ENCODE data around the gene SLC4A1AP. TPM values are rescaled to one million over a fixed set of nuclear protein-coding genes. Genes with fewer than 3 reads are reported as not detected.

Gene SLC4A1AP
- total RNA-seq, 1 donor, result 27.9 TPM

DNA sequence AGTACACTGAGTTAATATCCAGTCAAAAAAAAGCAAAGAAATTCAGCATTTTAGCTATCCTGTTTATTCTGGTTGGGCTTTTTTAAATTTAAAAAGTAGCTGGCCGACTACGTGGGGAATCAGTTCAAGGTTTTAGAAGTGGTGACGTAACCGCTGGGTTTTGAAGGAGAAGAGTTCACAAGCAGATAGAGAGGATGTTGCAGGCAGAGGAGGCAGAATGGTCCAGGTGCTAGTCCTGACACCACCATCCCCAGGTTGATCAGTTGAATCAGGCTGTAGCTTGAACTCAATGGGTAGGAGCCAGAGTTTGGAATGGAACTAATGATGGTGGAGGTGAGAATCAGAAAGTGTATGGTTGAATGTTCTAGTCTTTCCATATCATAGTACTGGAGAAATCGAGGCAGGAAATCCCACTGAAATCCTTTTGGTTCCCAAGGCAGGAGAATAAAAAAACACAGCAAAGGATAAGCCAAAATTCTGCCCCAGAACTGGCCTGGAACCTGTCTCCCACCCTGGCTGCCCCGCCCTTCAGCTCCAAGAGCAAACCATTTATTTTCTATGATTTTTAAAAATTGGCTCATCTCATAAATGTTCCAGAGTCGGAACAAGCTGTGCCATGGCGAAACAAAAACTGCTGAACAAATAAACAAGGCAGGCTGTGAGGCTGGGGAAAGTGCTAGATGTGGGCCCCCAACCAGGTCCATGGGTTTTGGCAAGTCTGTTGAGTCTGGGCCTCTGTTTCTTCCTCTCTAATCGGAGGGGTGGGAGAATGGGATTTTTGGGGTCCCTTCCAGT lies 44.0 kb downstream of the SLC4A1AP start:
- TF ChIP-seq, protein P1, sequence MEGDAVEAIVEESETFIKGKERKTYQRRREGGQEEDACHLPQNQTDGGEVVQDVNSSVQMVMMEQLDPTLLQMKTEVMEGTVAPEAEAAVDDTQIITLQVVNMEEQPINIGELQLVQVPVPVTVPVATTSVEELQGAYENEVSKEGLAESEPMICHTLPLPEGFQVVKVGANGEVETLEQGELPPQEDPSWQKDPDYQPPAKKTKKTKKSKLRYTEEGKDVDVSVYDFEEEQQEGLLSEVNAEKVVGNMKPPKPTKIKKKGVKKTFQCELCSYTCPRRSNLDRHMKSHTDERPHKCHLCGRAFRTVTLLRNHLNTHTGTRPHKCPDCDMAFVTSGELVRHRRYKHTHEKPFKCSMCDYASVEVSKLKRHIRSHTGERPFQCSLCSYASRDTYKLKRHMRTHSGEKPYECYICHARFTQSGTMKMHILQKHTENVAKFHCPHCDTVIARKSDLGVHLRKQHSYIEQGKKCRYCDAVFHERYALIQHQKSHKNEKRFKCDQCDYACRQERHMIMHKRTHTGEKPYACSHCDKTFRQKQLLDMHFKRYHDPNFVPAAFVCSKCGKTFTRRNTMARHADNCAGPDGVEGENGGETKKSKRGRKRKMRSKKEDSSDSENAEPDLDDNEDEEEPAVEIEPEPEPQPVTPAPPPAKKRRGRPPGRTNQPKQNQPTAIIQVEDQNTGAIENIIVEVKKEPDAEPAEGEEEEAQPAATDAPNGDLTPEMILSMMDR (IDR thresholded peaks at IDR 0.05; ENCODE audit: extremely low read depth, low read depth, low read length), result no peak

DNA sequence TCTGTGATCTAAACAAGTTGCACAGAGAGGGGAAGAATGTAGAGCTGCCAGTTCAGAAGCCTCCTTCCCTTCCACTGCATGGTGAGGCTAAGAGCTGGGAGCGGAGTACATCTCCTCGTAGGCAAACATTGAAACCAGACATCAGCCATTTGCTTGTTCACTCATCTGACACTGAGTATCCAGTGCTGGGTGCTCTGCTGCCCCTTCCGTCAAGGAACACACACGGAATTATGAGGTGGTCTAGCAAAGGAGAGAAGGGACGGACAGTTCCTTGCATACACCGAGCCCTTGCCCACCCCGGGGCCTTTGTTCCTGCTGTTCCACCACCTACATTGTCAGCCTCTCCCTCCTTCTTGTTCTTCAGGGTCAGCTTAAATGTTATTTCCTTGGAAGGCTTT lies 44.6 kb downstream of the SLC4A1AP start:
- H2AFZ ChIP-seq (ENCODE audit: low read length), result no peak overlapping the region
- no peak for DNase-seq (ENCODE audit: insufficient read length, low spot score, missing footprints)

More for the DNA sequence above, 44.0 kb downstream of the SLC4A1AP start:
- Histone ChIP-seq H3K27me3 (ENCODE audit: insufficient read depth, low read length) (no peaks in the 10 kb centered on the region), H3K79me2 (ENCODE audit: insufficient read depth, low read length) (no peaks in the 10 kb centered on the region), H3K4me2 (ENCODE audit: insufficient read depth, low read length) (no peak overlapping the region), H2AFZ (ENCODE audit: low read length) (no peak overlapping the region), H3K4me1 (ENCODE audit: insufficient read depth, low read length) (peaks cover 37% of the 10 kb centered on the region), H3K4me3 (ENCODE audit: insufficient read depth, low read length) (no peak overlapping the region), H3K36me3 (ENCODE audit: insufficient read depth, low read length) (no peaks in the 10 kb centered on the region), H3K27ac (ENCODE audit: low read depth, low read length) (no peak overlapping the region), H3K9me3 (ENCODE audit: low read depth, low read length) (no peaks in the 10 kb centered on the region), H4K20me1 (ENCODE audit: insufficient read depth, low read length) (no peaks in the 10 kb centered on the region)
- no peak for DNase-seq (ENCODE audit: insufficient read length, low spot score, missing footprints)

DNA sequence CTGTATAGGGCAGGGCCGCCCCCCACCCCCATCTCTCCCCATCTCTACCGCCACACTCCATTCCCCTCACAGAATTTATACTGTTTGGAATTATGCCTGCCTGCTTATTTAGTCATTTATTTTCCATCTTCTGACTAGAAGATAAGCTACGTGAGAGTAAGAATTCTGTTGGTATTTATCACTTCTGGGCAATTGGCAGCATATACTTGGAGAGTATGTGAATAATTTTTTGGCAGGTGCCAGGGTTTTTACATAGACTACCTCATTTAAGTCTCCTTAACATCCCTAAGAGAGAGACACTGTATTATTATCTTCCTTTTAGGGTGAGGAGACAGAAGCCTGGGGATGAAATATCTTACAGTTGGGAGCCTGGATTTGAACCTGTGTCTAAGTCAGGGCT lies 45.0 kb downstream of the SLC4A1AP start:
- Histone ChIP-seq H3K4me3 (ENCODE audit: insufficient read depth, low read length) (no peak overlapping the region), H3K36me3 (ENCODE audit: insufficient read depth, low read length) (no peaks in the 10 kb centered on the region), H3K27ac (ENCODE audit: low read depth, low read length) (no peak overlapping the region), H2AFZ (ENCODE audit: low read length) (no peak overlapping the region), H4K20me1 (ENCODE audit: insufficient read depth, low read length) (no peaks in the 10 kb centered on the region), H3K9me3 (ENCODE audit: low read depth, low read length) (no peaks in the 10 kb centered on the region), H3K4me1 (ENCODE audit: insufficient read depth, low read length) (peaks cover 32% of the 10 kb centered on the region), H3K27me3 (ENCODE audit: insufficient read depth, low read length) (no peaks in the 10 kb centered on the region), H3K4me2 (ENCODE audit: insufficient read depth, low read length) (no peak overlapping the region), H3K79me2 (ENCODE audit: insufficient read depth, low read length) (no peaks in the 10 kb centered on the region)
- TF ChIP-seq, protein P1 (IDR thresholded peaks at IDR 0.05; ENCODE audit: extremely low read depth, low read depth, low read length), result no peak
- DNase-seq (ENCODE audit: insufficient read length, low spot score, missing footprints), result no peak

More for the DNA sequence above, 44.6 kb downstream of the SLC4A1AP start:
- Histone ChIP-seq H3K27me3 (ENCODE audit: insufficient read depth, low read length) (no peaks in the 10 kb centered on the region), H4K20me1 (ENCODE audit: insufficient read depth, low read length) (no peaks in the 10 kb centered on the region), H3K79me2 (ENCODE audit: insufficient read depth, low read length) (no peaks in the 10 kb centered on the region), H3K36me3 (ENCODE audit: insufficient read depth, low read length) (no peaks in the 10 kb centered on the region), H3K27ac (ENCODE audit: low read depth, low read length) (no peak overlapping the region), H3K4me1 (ENCODE audit: insufficient read depth, low read length) (peaks cover 36% of the 10 kb centered on the region), H3K4me2 (ENCODE audit: insufficient read depth, low read length) (no peak overlapping the region), H3K4me3 (ENCODE audit: insufficient read depth, low read length) (no peak overlapping the region), H3K9me3 (ENCODE audit: low read depth, low read length) (no peaks in the 10 kb centered on the region)
- TF ChIP-seq, protein P1 (IDR thresholded peaks at IDR 0.05; ENCODE audit: extremely low read depth, low read depth, low read length), result no peak

DNA sequence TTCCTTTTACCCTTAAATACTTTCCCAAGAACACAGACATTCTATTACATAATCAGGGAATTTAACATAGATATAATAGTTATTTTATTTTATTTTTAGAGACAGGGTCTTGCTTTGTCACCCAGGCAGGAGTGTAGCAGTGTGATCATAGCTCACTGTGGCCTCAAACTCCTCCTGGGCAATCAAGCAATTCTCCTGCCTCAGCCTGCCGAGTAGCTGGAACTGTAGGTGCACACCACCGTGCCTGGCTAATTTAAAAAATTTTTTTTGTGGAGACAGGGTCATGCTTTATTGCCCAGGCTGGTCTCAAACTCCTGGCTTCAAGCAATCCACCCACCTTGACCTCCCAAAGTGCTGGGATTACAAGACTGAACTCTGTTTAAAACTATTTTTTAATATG lies 45.6 kb downstream of the SLC4A1AP start:
- TF ChIP-seq, protein P1 (IDR thresholded peaks at IDR 0.05; ENCODE audit: extremely low read depth, low read depth, low read length), result no peak
- Histone ChIP-seq H2AFZ (ENCODE audit: low read length) (no peak overlapping the region), H3K4me2 (ENCODE audit: insufficient read depth, low read length) (no peak overlapping the region), H3K79me2 (ENCODE audit: insufficient read depth, low read length) (no peaks in the 10 kb centered on the region), H3K4me1 (ENCODE audit: insufficient read depth, low read length) (peaks cover 27% of the 10 kb centered on the region), H3K36me3 (ENCODE audit: insufficient read depth, low read length) (no peaks in the 10 kb centered on the region), H3K27ac (ENCODE audit: low read depth, low read length) (no peak overlapping the region), H4K20me1 (ENCODE audit: insufficient read depth, low read length) (no peaks in the 10 kb centered on the region), H3K27me3 (ENCODE audit: insufficient read depth, low read length) (no peaks in the 10 kb centered on the region), H3K4me3 (ENCODE audit: insufficient read depth, low read length) (no peak overlapping the region), H3K9me3 (ENCODE audit: low read depth, low read length) (no peaks in the 10 kb centered on the region)
- no peak for DNase-seq (ENCODE audit: insufficient read length, low spot score, missing footprints)
